Measurements from ENCODE around the gene TBC1D5. TPM values are rescaled to one million over a fixed set of nuclear protein-coding genes. Genes with fewer than 3 reads are reported as not detected.
"Not testable (repeated sequence)": the region's sequence is repeated elsewhere in the genome, so short reads cannot be mapped to it uniquely, and the experiment has no call there.

The TBC1D5 gene
- total RNA-seq, 1 experiment from 2014 or later, result 33.9 TPM

DNA sequence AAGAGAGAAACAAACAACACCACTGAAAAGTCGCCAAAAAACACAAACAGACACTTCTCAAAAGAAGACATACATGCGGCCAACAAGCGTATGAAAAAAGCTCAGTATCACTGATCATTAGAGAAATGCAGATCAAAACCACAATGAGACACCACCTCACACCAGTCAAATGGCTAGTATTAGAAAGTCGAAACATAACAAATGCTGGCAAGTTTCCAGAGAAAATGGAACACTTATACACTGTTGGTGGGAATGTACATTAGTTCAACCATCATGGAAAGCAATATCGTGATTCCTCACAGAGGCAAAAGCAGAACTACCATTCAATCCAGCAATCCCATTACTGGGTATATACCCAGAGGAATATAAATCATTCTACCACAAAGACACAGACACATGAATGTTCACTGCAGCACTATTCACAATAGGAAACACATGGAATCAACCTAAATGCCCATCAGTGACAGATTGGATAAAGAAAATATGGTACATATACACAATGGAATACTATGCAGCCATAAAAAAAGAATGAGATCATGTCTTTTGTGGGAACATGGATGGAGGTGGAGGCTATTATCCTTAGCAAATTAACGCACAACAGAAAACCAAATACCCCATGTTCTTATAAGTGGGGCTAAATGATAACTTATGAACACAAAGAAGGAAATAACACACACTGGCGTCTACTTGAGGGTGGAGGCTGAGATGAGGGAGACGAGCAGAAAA is 93.6 kb downstream of the TBC1D5 start:
- H3K4me2 ChIP-seq (ENCODE audit: low read length); BruUV-seq (replicated peaks); H3K27ac ChIP-seq (ENCODE audit: low read depth, low read length); ATAC-seq; H3K9me2 ChIP-seq (ENCODE audit: insufficient read depth); H2AFZ ChIP-seq (ENCODE audit: low read depth, low read length, poor library complexity, severe bottlenecking); H3K9ac ChIP-seq (ENCODE audit: low read length); POLR2A ChIA-PET; H3K27me3 ChIP-seq (ENCODE audit: insufficient read depth, low read length); H4K20me1 ChIP-seq (ENCODE audit: insufficient read depth); DNase-seq (ENCODE audit: low read depth, low spot score); H3K4me3 ChIP-seq (replicated peaks in 1 of 2; ENCODE audit: low read depth in 1 of 2, low read length in 2 of 2); H3K4me1 ChIP-seq (ENCODE audit: control insufficient read depth in 1 of 2, insufficient read depth in 2 of 2, low read length in 2 of 2); H3K9me3 ChIP-seq (ENCODE audit: control insufficient read depth in 1 of 2, insufficient read depth in 1 of 2, low read depth in 1 of 2, low read length in 2 of 2); CTCF ChIA-PET; intact Hi-C loops (cut with micrococcal nuclease); H3K36me3 ChIP-seq (ENCODE audit: control insufficient read depth in 1 of 2, insufficient read depth in 2 of 2, low read length in 2 of 2); RAD21 ChIA-PET (ENCODE audit: low non-redundant PET in 1 of 2, low total read pairs in 2 of 2, uncharacterized antibody in 2 of 2, unreplicated experiment in 2 of 2): not testable (repeated sequence)
- peaks cover 32% of the 10 kb centered on the region for H3K79me2 ChIP-seq (ENCODE audit: insufficient read depth, low read length)

GRCh38 chr3:17645074-17645698 is 97.2 kb downstream of the TBC1D5 start:
- H3K4me2 ChIP-seq (ENCODE audit: low read length), result no peak overlapping the region
- no peak overlapping the region for H3K9ac ChIP-seq (ENCODE audit: low read length)
- intact Hi-C loops (cut with micrococcal nuclease), result loop anchor here (1.0 kb wide), 1 partner anchor 196 kb away; no protein-coding TSS in a partner anchor
- no peak overlapping the region for H2AFZ ChIP-seq (ENCODE audit: low read depth, low read length, poor library complexity, severe bottlenecking)
- H3K9me3 ChIP-seq (ENCODE audit: control insufficient read depth in 1 of 2, insufficient read depth in 1 of 2, low read depth in 1 of 2, low read length in 2 of 2), result no peaks in the 10 kb centered on the region
- ChIA-PET POLR2A (no interaction called here), CTCF (interaction anchor here (0.8 to 1.7 kb wide), 21 partner anchors 8 to 199 kb away, joined by 3 to 32 read pairs (median 4); partner anchors contain the start of gene TBC1D5), RAD21 (ENCODE audit: low non-redundant PET in 1 of 2, low total read pairs in 2 of 2, uncharacterized antibody in 2 of 2, unreplicated experiment in 2 of 2) (interaction anchor here (1.1 to 1.4 kb wide), 2 partner anchors 196 to 197 kb away, joined by 4 to 6 read pairs; no protein-coding TSS in a partner anchor)
- DNase-seq (ENCODE audit: low read depth, low spot score) (peak; percentile 43), ATAC-seq (peak; percentile 74)
- no peaks in the 10 kb centered on the region for H3K27me3 ChIP-seq (ENCODE audit: insufficient read depth, low read length)
- H3K4me1 ChIP-seq (ENCODE audit: control insufficient read depth in 1 of 2, insufficient read depth in 2 of 2, low read length in 2 of 2), result peaks cover 7 to 19% of the 10 kb centered on the region in 2 experiments
- BruUV-seq (replicated peaks), result no TSS peak
- peaks cover 47% of the 10 kb centered on the region for H3K79me2 ChIP-seq (ENCODE audit: insufficient read depth, low read length)
- H3K4me3 ChIP-seq (replicated peaks in 1 of 2; ENCODE audit: low read depth in 1 of 2, low read length in 2 of 2), result no peak overlapping the region
- H3K9me2 ChIP-seq (ENCODE audit: insufficient read depth), result no peaks in the 10 kb centered on the region
- H4K20me1 ChIP-seq (ENCODE audit: insufficient read depth), result no peaks in the 10 kb centered on the region
- H3K36me3 ChIP-seq (ENCODE audit: control insufficient read depth in 1 of 2, insufficient read depth in 2 of 2, low read length in 2 of 2), result no peaks in the 10 kb centered on the region
- no peak overlapping the region for H3K27ac ChIP-seq (ENCODE audit: low read depth, low read length)
- TF ChIP-seq CEBPB (IDR thresholded peaks at IDR 0.05; ENCODE audit: low read depth) (0 out of 2 replicates have a peak, but pooled peaks have one; percentile 28), RAD21 (IDR thresholded peaks at IDR 0.05; ENCODE audit: low read depth) (peak; percentile 62), POLR2A (IDR thresholded peaks at IDR 0.05; ENCODE audit: borderline replicate concordance, extremely low read depth, insufficient read depth, insufficient read length) (no peak), POLR2AphosphoS5 (IDR thresholded peaks at IDR 0.05; ENCODE audit: low read depth, low read length) (no peak), SP1 (IDR thresholded peaks at IDR 0.05; ENCODE audit: low read depth) (0 out of 2 replicates have a peak, but pooled peaks have one; percentile 10), ZFX (IDR thresholded peaks at IDR 0.05) (no peak), FOSL1 (IDR thresholded peaks at IDR 0.05; ENCODE audit: low read depth) (0 out of 2 replicates have a peak, but pooled peaks have one; percentile 1), CTCF (IDR thresholded peaks at IDR 0.05 in 2 of 3, conservative IDR thresholded peaks at IDR 0.05 in 1 of 3; ENCODE audit: borderline replicate concordance in 1 of 3, insufficient read depth in 1 of 3, low read depth in 2 of 3, low read length in 2 of 3) (peak; percentile 40 to 77 (median 77); a peak in 5 of 6 replicates)
- TF ChIP-seq, protein P1, sequence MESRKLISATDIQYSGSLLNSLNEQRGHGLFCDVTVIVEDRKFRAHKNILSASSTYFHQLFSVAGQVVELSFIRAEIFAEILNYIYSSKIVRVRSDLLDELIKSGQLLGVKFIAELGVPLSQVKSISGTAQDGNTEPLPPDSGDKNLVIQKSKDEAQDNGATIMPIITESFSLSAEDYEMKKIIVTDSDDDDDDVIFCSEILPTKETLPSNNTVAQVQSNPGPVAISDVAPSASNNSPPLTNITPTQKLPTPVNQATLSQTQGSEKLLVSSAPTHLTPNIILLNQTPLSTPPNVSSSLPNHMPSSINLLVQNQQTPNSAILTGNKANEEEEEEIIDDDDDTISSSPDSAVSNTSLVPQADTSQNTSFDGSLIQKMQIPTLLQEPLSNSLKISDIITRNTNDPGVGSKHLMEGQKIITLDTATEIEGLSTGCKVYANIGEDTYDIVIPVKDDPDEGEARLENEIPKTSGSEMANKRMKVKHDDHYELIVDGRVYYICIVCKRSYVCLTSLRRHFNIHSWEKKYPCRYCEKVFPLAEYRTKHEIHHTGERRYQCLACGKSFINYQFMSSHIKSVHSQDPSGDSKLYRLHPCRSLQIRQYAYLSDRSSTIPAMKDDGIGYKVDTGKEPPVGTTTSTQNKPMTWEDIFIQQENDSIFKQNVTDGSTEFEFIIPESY (IDR thresholded peaks at IDR 0.05; ENCODE audit: extremely low read depth, insufficient replicate concordance, low read length), result no peak
- TF ChIP-seq, protein P2, sequence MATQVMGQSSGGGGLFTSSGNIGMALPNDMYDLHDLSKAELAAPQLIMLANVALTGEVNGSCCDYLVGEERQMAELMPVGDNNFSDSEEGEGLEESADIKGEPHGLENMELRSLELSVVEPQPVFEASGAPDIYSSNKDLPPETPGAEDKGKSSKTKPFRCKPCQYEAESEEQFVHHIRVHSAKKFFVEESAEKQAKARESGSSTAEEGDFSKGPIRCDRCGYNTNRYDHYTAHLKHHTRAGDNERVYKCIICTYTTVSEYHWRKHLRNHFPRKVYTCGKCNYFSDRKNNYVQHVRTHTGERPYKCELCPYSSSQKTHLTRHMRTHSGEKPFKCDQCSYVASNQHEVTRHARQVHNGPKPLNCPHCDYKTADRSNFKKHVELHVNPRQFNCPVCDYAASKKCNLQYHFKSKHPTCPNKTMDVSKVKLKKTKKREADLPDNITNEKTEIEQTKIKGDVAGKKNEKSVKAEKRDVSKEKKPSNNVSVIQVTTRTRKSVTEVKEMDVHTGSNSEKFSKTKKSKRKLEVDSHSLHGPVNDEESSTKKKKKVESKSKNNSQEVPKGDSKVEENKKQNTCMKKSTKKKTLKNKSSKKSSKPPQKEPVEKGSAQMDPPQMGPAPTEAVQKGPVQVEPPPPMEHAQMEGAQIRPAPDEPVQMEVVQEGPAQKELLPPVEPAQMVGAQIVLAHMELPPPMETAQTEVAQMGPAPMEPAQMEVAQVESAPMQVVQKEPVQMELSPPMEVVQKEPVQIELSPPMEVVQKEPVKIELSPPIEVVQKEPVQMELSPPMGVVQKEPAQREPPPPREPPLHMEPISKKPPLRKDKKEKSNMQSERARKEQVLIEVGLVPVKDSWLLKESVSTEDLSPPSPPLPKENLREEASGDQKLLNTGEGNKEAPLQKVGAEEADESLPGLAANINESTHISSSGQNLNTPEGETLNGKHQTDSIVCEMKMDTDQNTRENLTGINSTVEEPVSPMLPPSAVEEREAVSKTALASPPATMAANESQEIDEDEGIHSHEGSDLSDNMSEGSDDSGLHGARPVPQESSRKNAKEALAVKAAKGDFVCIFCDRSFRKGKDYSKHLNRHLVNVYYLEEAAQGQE (IDR thresholded peaks at IDR 0.05; ENCODE audit: low read depth), result no peak

Measured in HCT116 (cell line).